Naive thymus-derived CD8-positive, alpha-beta T cell (primary cell): ENCODE results near the gene FRMD6. TPM values are rescaled to one million over a fixed set of nuclear protein-coding genes. Genes with fewer than 3 reads are reported as not detected.
A peak's percentile ranks its signal among the peaks of the same experiment; 100 is the strongest.

Experiments
- ATAC-seq, 2 donors: fragments of 150-1000 bp; cut with Tn5 transposase in 1 of 2; sonication (Bioruptor Pico), chemical (Tn5 transposase) in 1 of 2; 1 replicate in 1 of 2; 2 replicates in 1 of 2; pipeline ENCODE4 v1.10.0; 2021; ENCODE audit warnings: mild to moderate bottlenecking in 2 of 2, moderate library complexity in 2 of 2
- POLR2A ChIA-PET: fragments of 350-600 bp; sonication (Branson Sonifier 250); formaldehyde crosslinking; loops from one replicate; lab custom pipeline; 2021; ENCODE audit warnings: antibody characterized with exemption; lab: Charles Lee
- DNase-seq, 10 donors: peaks; one replicate each; pipeline versions ENCODE4 v3.0.0 to v3.0.0-alpha.2; 2020 to 2022
- H3K27ac Mint-ChIP-seq, 10 donors: one replicate each; pipeline ENCODE4 v1.8.0; 2020 to 2022; ENCODE audit warnings: mild to moderate bottlenecking in 10 of 10, mixed read lengths in 10 of 10, moderate library complexity in 4 of 10, inconsistent platforms in 1 of 10
- H3K27me3 Mint-ChIP-seq, 5 donors: one replicate each; pipeline ENCODE4 v1.8.0; 2021 to 2022; ENCODE audit warnings: mixed read lengths in 5 of 5
- H3K36me3 Mint-ChIP-seq, 3 donors: one replicate each; pipeline ENCODE4 v1.8.0; 2020 to 2022; ENCODE audit warnings: mixed read lengths in 3 of 3, mild to moderate bottlenecking in 2 of 3, inconsistent platforms in 1 of 3
- H3K4me1 Mint-ChIP-seq, 4 donors: one replicate each; pipeline ENCODE4 v1.8.0; 2021 to 2022; ENCODE audit warnings: mixed read lengths in 4 of 4
- H3K4me3 Mint-ChIP-seq, 10 donors: one replicate each; pipeline ENCODE4 v1.8.0; 2020 to 2022; ENCODE audit warnings: mild to moderate bottlenecking in 10 of 10, mixed read lengths in 10 of 10, moderate library complexity in 6 of 10, inconsistent platforms in 1 of 10
- H3K9me3 Mint-ChIP-seq, 9 donors: one replicate each; pipeline ENCODE4 v1.8.0; 2020 to 2022; ENCODE audit warnings: mixed read lengths in 9 of 9, mild to moderate bottlenecking in 3 of 9, inconsistent platforms in 1 of 9, moderate library complexity in 1 of 9
- polyA plus RNA-seq, 3 donors: library from polyadenylated mRNA; unstranded; fragments of 300-500 nt; fragmentation: Illumina TruSeq; gene quantifications; one replicate each; pipeline ENCODE4 v1.2.3, GENCODE V29; 2021
- total RNA-seq, 8 experiments: library from RNA in 2 of 8; stranded (reverse) in 2 of 8; gene quantifications; one replicate each; pipeline ENCODE4 v1.2.3 and lab custom pipeline; 2021 to 2026

The FRMD6 gene
- total and polyA plus RNA-seq, 5 experiments from 2014 or later: 0.15 to 4.2 (median 0.44) TPM

- H3K27ac Mint-ChIP-seq: no peak overlapping the region
- POLR2A ChIA-PET: no interaction called here
- no peak overlapping the region for H3K4me3 Mint-ChIP-seq
These were observed 66.1 kb downstream of the FRMD6 start for GRCh38 chr14:51717766-51718165.

GRCh38 chr14:51719955-51720354, 68.2 kb downstream of the FRMD6 start:
- no peak overlapping the region for H3K27ac Mint-ChIP-seq
- no peak for DNase-seq
- POLR2A ChIA-PET: no interaction called here
- peaks cover 0 to 10% (median 0%) of the 10 kb centered on the region in 3 donors for H3K36me3 Mint-ChIP-seq
- H3K4me1 Mint-ChIP-seq: peaks cover 0 to 6% (median 0%) of the 10 kb centered on the region in 4 donors
- H3K9me3 Mint-ChIP-seq: no peaks in the 10 kb centered on the region
- peaks cover 0 to 3% (median 0%) of the 10 kb centered on the region in 5 donors for H3K27me3 Mint-ChIP-seq
- ATAC-seq: no peak
- H3K4me3 Mint-ChIP-seq: no peak overlapping the region

More at GRCh38 chr14:51717766-51718165, 66.1 kb downstream of the FRMD6 start:
- Mint-ChIP-seq H3K27me3 (peaks cover 0 to 3% (median 0%) of the 10 kb centered on the region in 5 donors), H3K36me3 (peaks cover 0 to 10% (median 0%) of the 10 kb centered on the region in 3 donors), H3K4me1 (peaks cover 0 to 6% (median 0%) of the 10 kb centered on the region in 4 donors), H3K9me3 (no peaks in the 10 kb centered on the region)
- DNase-seq (no peak), ATAC-seq (no peak)

GRCh38 chr14:51723990-51724389, 72.3 kb downstream of the FRMD6 start:
- no peak for ATAC-seq
- Mint-ChIP-seq H3K4me3 (no peak overlapping the region), H3K9me3 (no peaks in the 10 kb centered on the region), H3K27me3 (peaks cover 0 to 1% (median 0%) of the 10 kb centered on the region in 5 donors), H3K4me1 (no peaks in the 10 kb centered on the region), H3K36me3 (peaks cover 0 to 10% (median 0%) of the 10 kb centered on the region in 3 donors), H3K27ac (no peak overlapping the region)
- no peak for DNase-seq
- POLR2A ChIA-PET: no interaction called here

GRCh38 chr14:51724650-51725049, 72.9 kb downstream of the FRMD6 start:
- Mint-ChIP-seq H3K27me3 (peaks cover 0 to 3% (median 0%) of the 10 kb centered on the region in 5 donors), H3K9me3 (no peaks in the 10 kb centered on the region), H3K4me3 (no peak overlapping the region), H3K27ac (no peak overlapping the region), H3K36me3 (peaks cover 0 to 10% (median 0%) of the 10 kb centered on the region in 3 donors), H3K4me1 (no peaks in the 10 kb centered on the region)
- POLR2A ChIA-PET: no interaction called here
- DNase-seq (no peak), ATAC-seq (no peak)

- H3K27ac Mint-ChIP-seq: peak overlapping the region in 1 of 10 donors; percentile 61
- no peaks in the 10 kb centered on the region for H3K9me3 Mint-ChIP-seq
- no peaks in the 10 kb centered on the region for H3K4me1 Mint-ChIP-seq
- DNase-seq: no peak
- peaks cover 0 to 10% (median 0%) of the 10 kb centered on the region in 3 donors for H3K36me3 Mint-ChIP-seq
- no peak for ATAC-seq
- no peak overlapping the region for H3K4me3 Mint-ChIP-seq
- H3K27me3 Mint-ChIP-seq: peaks cover 0 to 3% (median 0%) of the 10 kb centered on the region in 5 donors
- POLR2A ChIA-PET: no interaction called here
These were observed 73.4 kb downstream of the FRMD6 start for GRCh38 chr14:51725061-51725460.

- DNase-seq (no peak), ATAC-seq (no peak)
- Mint-ChIP-seq H3K36me3 (peaks cover 0 to 4% (median 0%) of the 10 kb centered on the region in 3 donors), H3K27me3 (peaks cover 0 to 3% (median under 1%) of the 10 kb centered on the region in 5 donors), H3K9me3 (no peaks in the 10 kb centered on the region), H3K27ac (no peak overlapping the region), H3K4me3 (no peak overlapping the region), H3K4me1 (no peaks in the 10 kb centered on the region)
- POLR2A ChIA-PET: no interaction called here
These were observed 74.6 kb downstream of the FRMD6 start for GRCh38 chr14:51726166-51726899.

- DNase-seq (no peak), ATAC-seq (no peak)
- POLR2A ChIA-PET: no interaction called here
- Mint-ChIP-seq H3K27me3 (peaks cover 5 to 12% (median 8%) of the 10 kb centered on the region in 5 donors), H3K36me3 (no peaks in the 10 kb centered on the region), H3K9me3 (no peaks in the 10 kb centered on the region), H3K4me1 (no peaks in the 10 kb centered on the region), H3K4me3 (no peak overlapping the region), H3K27ac (no peak overlapping the region)
These were observed 75.8 kb downstream of the FRMD6 start for GRCh38 chr14:51727526-51727925.

GRCh38 chr14:51730098-51730497, 78.4 kb downstream of the FRMD6 start:
- H3K4me3 Mint-ChIP-seq: no peak overlapping the region
- no peak for ATAC-seq
- H3K9me3 Mint-ChIP-seq: no peaks in the 10 kb centered on the region
- no peak for DNase-seq
- no peaks in the 10 kb centered on the region for H3K4me1 Mint-ChIP-seq
- H3K27me3 Mint-ChIP-seq: peaks cover 8 to 30% (median 13%) of the 10 kb centered on the region in 5 donors
- peaks cover 0 to 4% (median 0%) of the 10 kb centered on the region in 3 donors for H3K36me3 Mint-ChIP-seq
- POLR2A ChIA-PET: no interaction called here
- no peak overlapping the region for H3K27ac Mint-ChIP-seq

- Mint-ChIP-seq H3K27ac (no peak overlapping the region), H3K27me3 (peaks cover 8 to 30% (median 13%) of the 10 kb centered on the region in 5 donors), H3K36me3 (peaks cover 0 to 4% (median 0%) of the 10 kb centered on the region in 3 donors), H3K4me1 (no peaks in the 10 kb centered on the region), H3K4me3 (no peak overlapping the region), H3K9me3 (no peaks in the 10 kb centered on the region)
- POLR2A ChIA-PET: no interaction called here
- DNase-seq (no peak), ATAC-seq (no peak)
These were observed 79.0 kb downstream of the FRMD6 start for GRCh38 chr14:51730684-51731083.

GRCh38 chr14:51732494-51733112, 80.9 kb downstream of the FRMD6 start:
- DNase-seq: no peak
- peaks cover 8 to 30% (median 13%) of the 10 kb centered on the region in 5 donors for H3K27me3 Mint-ChIP-seq
- POLR2A ChIA-PET: no interaction called here
- no peak overlapping the region for H3K27ac Mint-ChIP-seq
- H3K4me3 Mint-ChIP-seq: no peak overlapping the region
- H3K36me3 Mint-ChIP-seq: peaks cover 0 to 4% (median 0%) of the 10 kb centered on the region in 3 donors
- no peaks in the 10 kb centered on the region for H3K9me3 Mint-ChIP-seq
- H3K4me1 Mint-ChIP-seq: no peaks in the 10 kb centered on the region
- no peak for ATAC-seq

- no peak overlapping the region for H3K4me3 Mint-ChIP-seq
- H3K4me1 Mint-ChIP-seq: no peaks in the 10 kb centered on the region
- POLR2A ChIA-PET: no interaction called here
- H3K9me3 Mint-ChIP-seq: no peaks in the 10 kb centered on the region
- H3K36me3 Mint-ChIP-seq: peaks cover 0 to 4% (median 0%) of the 10 kb centered on the region in 3 donors
- ATAC-seq: no peak
- peaks cover 8 to 30% (median 13%) of the 10 kb centered on the region in 5 donors for H3K27me3 Mint-ChIP-seq
- no peak overlapping the region for H3K27ac Mint-ChIP-seq
- DNase-seq: no peak
These were observed 81.4 kb downstream of the FRMD6 start for GRCh38 chr14:51733147-51733546.

- H3K27me3 Mint-ChIP-seq: peaks cover 8 to 30% (median 10%) of the 10 kb centered on the region in 5 donors
- H3K27ac Mint-ChIP-seq: no peak overlapping the region
- no peak overlapping the region for H3K4me3 Mint-ChIP-seq
- no peaks in the 10 kb centered on the region for H3K9me3 Mint-ChIP-seq
- POLR2A ChIA-PET: no interaction called here
- DNase-seq (no peak), ATAC-seq (no peak)
- peaks cover 0 to 4% (median 0%) of the 10 kb centered on the region in 4 donors for H3K4me1 Mint-ChIP-seq
- H3K36me3 Mint-ChIP-seq: peaks cover 0 to 4% (median 0%) of the 10 kb centered on the region in 3 donors
These were observed 84.1 kb downstream of the FRMD6 start for GRCh38 chr14:51735851-51736250.

GRCh38 chr14:51738754-51739153, 87.0 kb downstream of the FRMD6 start:
- ATAC-seq: no peak
- no peak for DNase-seq
- peaks cover 0 to 11% (median 3%) of the 10 kb centered on the region in 5 donors for H3K27me3 Mint-ChIP-seq
- H3K4me3 Mint-ChIP-seq: no peak overlapping the region
- H3K27ac Mint-ChIP-seq: no peak overlapping the region
- no peaks in the 10 kb centered on the region for H3K36me3 Mint-ChIP-seq
- H3K4me1 Mint-ChIP-seq: peaks cover 0 to 4% (median 0%) of the 10 kb centered on the region in 4 donors
- no peaks in the 10 kb centered on the region for H3K9me3 Mint-ChIP-seq
- POLR2A ChIA-PET: no interaction called here
